HepG2 (cell line): Measurements from ENCODE around the gene BMF. TPM values are rescaled to one million over a fixed set of nuclear protein-coding genes. Genes with fewer than 3 reads are reported as not detected.
"Not testable (repeated sequence)": the region's sequence is repeated elsewhere in the genome, so short reads cannot be mapped to it uniquely, and the experiment has no call there.

Experiments
- ATAC-seq: fragments of 200-7000 bp; cut with Tn5 transposase; 3 replicates; pipeline ENCODE4 v1.9.1; 2020; ENCODE audit warnings: mild to moderate bottlenecking, moderate library complexity
- BruUV-seq: library from RNA; stranded (reverse); fragments of 400-500 nt; replicated peaks from 2 replicates; lab custom pipeline; 2021; lab: Mats Ljungman, UMichigan
- CTCF ChIA-PET: fragments of 300-600 bp; formaldehyde crosslinking; extraction: SDS; loops from one replicate; lab custom pipeline; 2021; ENCODE audit warnings: low total read pairs, inconsistent platforms, low intra/inter-chr PET ratio; lab: Yijun Ruan, JAX
- POLR2A ChIA-PET: fragments of 350-600 bp; sonication (Branson Sonifier 250); formaldehyde crosslinking; loops from one replicate; lab custom pipeline; 2020; ENCODE audit warnings: antibody characterized with exemption, inconsistent platforms; lab: Yijun Ruan, JAX
- DNase-seq: peaks from one replicate; pipeline ENCODE4 v3.0.0-alpha.2; 2015; ENCODE audit warnings: low spot score
- FAIRE-seq: peaks from 3 replicates; lab custom pipeline; 2011; peaks lifted over from hg19 to GRCh38; lab: Jason Lieb, UNC
- H2AFZ ChIP-seq: one replicate; pipeline ENCODE4 v1.6.1; 2011; ENCODE audit warnings: low read length, inconsistent platforms
- H3K27ac ChIP-seq: fragments of 300-600 bp; 3 replicates; pipeline ENCODE4 v1.8.0; 2011; ENCODE audit warnings: mixed run types, mild to moderate bottlenecking, mixed read lengths, low read length, inconsistent platforms; ENCODE audit not compliant: insufficient read depth; ENCODE audit errors: extremely low read length
- H3K27me3 ChIP-seq, 2 experiments: fragments of 200-600 bp in 1 of 2; 2 replicates in 1 of 2; 3 replicates in 1 of 2; pipeline versions ENCODE4 v1.6.0 to v1.8.0; 2011; ENCODE audit warnings: low read length in 2 of 2, mild to moderate bottlenecking in 2 of 2, moderate library complexity in 2 of 2, inconsistent platforms in 1 of 2; ENCODE audit not compliant: insufficient read depth in 2 of 2, control insufficient read depth in 1 of 2
- H3K36me3 ChIP-seq, 2 experiments: fragments of 200-600 bp in 1 of 2; replicated peaks in 1 of 2; 2 replicates in 1 of 2; 3 replicates in 1 of 2; pipeline versions ENCODE4 v1.5.1 to v1.8.0; 2011; ENCODE audit warnings: low read length in 2 of 2, inconsistent platforms in 1 of 2; ENCODE audit not compliant: insufficient read depth in 2 of 2, control insufficient read depth in 1 of 2
- H3K4me1 ChIP-seq: 2 replicates; pipeline ENCODE4 v1.5.1; 2012; ENCODE audit warnings: low read length, inconsistent platforms; ENCODE audit not compliant: insufficient read depth
- H3K4me2 ChIP-seq: 2 replicates; pipeline ENCODE4 v1.6.0; 2011; ENCODE audit warnings: low read depth, low read length, inconsistent platforms
- H3K4me3 ChIP-seq, 3 experiments: fragments of 200-600 bp in 1 of 3; sonication (generic), shearing (Covaris generic) in 1 of 3; replicated peaks in 1 of 3; 2 replicates each; pipeline ENCODE4 v1.5.1; 2011 to 2016; ENCODE audit warnings: low read length in 3 of 3, inconsistent platforms in 2 of 3, low read depth in 2 of 3, mild to moderate bottlenecking in 2 of 3, control low read depth in 1 of 3, mixed read lengths in 1 of 3; ENCODE audit not compliant: insufficient read depth in 1 of 3
- H3K79me2 ChIP-seq: one replicate; pipeline ENCODE4 v1.6.1; 2011; ENCODE audit warnings: low read length, inconsistent platforms; ENCODE audit not compliant: insufficient read depth
- H3K9ac ChIP-seq: 2 replicates; pipeline ENCODE4 v1.6.0; 2011; ENCODE audit warnings: mild to moderate bottlenecking, low read depth, low read length, inconsistent platforms; ENCODE audit not compliant: insufficient read depth
- H3K9me3 ChIP-seq: 2 replicates; pipeline ENCODE4 v1.5.1; 2012; ENCODE audit warnings: mild to moderate bottlenecking, low read length
- H4K20me1 ChIP-seq: 2 replicates; pipeline ENCODE4 v1.6.0; 2011; ENCODE audit warnings: inconsistent platforms, mild to moderate bottlenecking, low read length, moderate library complexity; ENCODE audit not compliant: insufficient read depth
- DPF2 ChIP-seq: sonication (generic); formaldehyde crosslinking; IDR thresholded peaks from 2 replicates; pipeline ENCODE4 v1.4.0; 2020; ENCODE audit warnings: mild to moderate bottlenecking, low read depth, missing genetic modification reagents, borderline replicate concordance
- GABPB1 ChIP-seq: IDR thresholded peaks from 2 replicates; pipeline ENCODE4 v1.6.1; 2016; ENCODE audit warnings: mild to moderate bottlenecking, missing genetic modification reagents, moderate library complexity, missing compliant biosample characterization
- THAP11 ChIP-seq: IDR thresholded peaks from 2 replicates; pipeline ENCODE4 v1.6.1; 2016; ENCODE audit warnings: missing biosample characterization, missing genetic modification reagents
- ZNF234 ChIP-seq: sonication (generic); formaldehyde crosslinking; conservative IDR thresholded peaks from 2 replicates; pipeline ENCODE4 v1.5.1; 2020; ENCODE audit warnings: mild to moderate bottlenecking, missing genetic modification reagents
- ZNF326 ChIP-seq: sonication (generic); formaldehyde crosslinking; IDR thresholded peaks from 2 replicates; pipeline ENCODE4 v1.4.0; 2020; ENCODE audit warnings: missing genetic modification reagents, borderline replicate concordance
- WGBS: methylation state at CpG from one replicate; pipeline ENCODE4 v1.1.6; 2017; ENCODE audit warnings: low lambda C conversion rate; 5-methylcytosine and 5-hydroxymethylcytosine counted together
- in situ Hi-C: cut with HindIII; loops from 2 replicates; pipeline ENCODE4 v1.10.0; 2017; ENCODE audit warnings: low pct_unique_long_range_greater_than_20kb; ENCODE audit not compliant: extremely low pct_ligation_motif_present
- intact Hi-C: fragments of 100-400 bp; cut with micrococcal nuclease; formaldehyde crosslinking; loops from one replicate; pipeline ENCODE4 v1.10.0; 2022; ENCODE audit not compliant: unreplicated experiment
- polyA plus RNA-seq, 8 experiments: library from polyadenylated mRNA; depleted of rRNA in 3 of 8; stranded (reverse) in 7 of 8; unstranded in 1 of 8; fragments of >200 nt; fragmentation: Illumina TruSeq in 4 of 8; extraction: Trizol in 4 of 8; gene quantifications; 2 replicates each; pipeline versions ENCODE4 v1.2.1 to v1.2.3, GENCODE V29; 2011 to 2016; ENCODE audit warnings: low read depth in 4 of 8, missing spikeins in 1 of 8, mixed read lengths in 1 of 8; ENCODE audit not compliant: insufficient read depth in 1 of 8
- total RNA-seq, 5 experiments: library from RNA; depleted of rRNA; stranded (reverse); fragments of >200 nt; fragmentation: Illumina TruSeq; extraction: Trizol; gene quantifications; 2 replicates each; pipeline ENCODE4 v1.2.3, GENCODE V29; 2016; ENCODE audit warnings: low read depth in 1 of 5
- TF ChIP-seq, protein P1 (sequence below): sonication (generic); formaldehyde crosslinking; IDR thresholded peaks from 2 replicates; pipeline ENCODE4 v1.5.0; 2020; ENCODE audit warnings: missing genetic modification reagents
- TF ChIP-seq, protein P2 (sequence below): IDR thresholded peaks from 2 replicates; pipeline ENCODE4 v1.6.1; 2016; ENCODE audit warnings: control low read depth

The BMF gene
- total and polyA plus RNA-seq, 2 of the 13 experiments (the other 11 are each of a cell fraction or from before 2014, with no cell fraction given): 8.7 to 15.9 TPM

- TF ChIP-seq, protein P1, sequence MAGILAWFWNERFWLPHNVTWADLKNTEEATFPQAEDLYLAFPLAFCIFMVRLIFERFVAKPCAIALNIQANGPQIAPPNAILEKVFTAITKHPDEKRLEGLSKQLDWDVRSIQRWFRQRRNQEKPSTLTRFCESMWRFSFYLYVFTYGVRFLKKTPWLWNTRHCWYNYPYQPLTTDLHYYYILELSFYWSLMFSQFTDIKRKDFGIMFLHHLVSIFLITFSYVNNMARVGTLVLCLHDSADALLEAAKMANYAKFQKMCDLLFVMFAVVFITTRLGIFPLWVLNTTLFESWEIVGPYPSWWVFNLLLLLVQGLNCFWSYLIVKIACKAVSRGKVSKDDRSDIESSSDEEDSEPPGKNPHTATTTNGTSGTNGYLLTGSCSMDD: no peak
- no peak for TF ChIP-seq ZNF326
- no peak for TF ChIP-seq GABPB1 (CRISPR knock-in tag)
- TF ChIP-seq DPF2 (CRISPR knock-in tag): no peak
- no peak for TF ChIP-seq ZNF234 (CRISPR knock-in tag)
Observed at GRCh38 chr15:40137303-40138200, 28.9 kb upstream of the BMF start (continued).

- CTCF ChIA-PET: no interaction called here
Observed at GRCh38 chr15:40136470-40137302, 28.0 kb upstream of the BMF start.

GRCh38 chr15:40135846-40136450 is 27.3 kb upstream of the BMF start:
- DNase-seq, H2AFZ ChIP-seq, intact Hi-C loops, POLR2A ChIA-PET, BruUV-seq, H3K9ac ChIP-seq, FAIRE-seq, H3K4me2 ChIP-seq, H3K9me3 ChIP-seq, H3K27me3 ChIP-seq, H3K4me3 ChIP-seq, in situ Hi-C loops, H3K27ac ChIP-seq, H3K36me3 ChIP-seq, H4K20me1 ChIP-seq, ATAC-seq, CTCF ChIA-PET, H3K79me2 ChIP-seq: not testable (repeated sequence)
- WGBS: 8% methylated on average over 1 of the region's 1 CpG
- H3K4me1 ChIP-seq: peaks cover 16% of the 10 kb centered on the region

More at GRCh38 chr15:40136470-40137302, 28.0 kb upstream of the BMF start:
- no peak overlapping the region for H3K27ac ChIP-seq
- H3K9me3 ChIP-seq: no peaks in the 10 kb centered on the region
- DNase-seq (no peak), ATAC-seq (peak; percentile 78), FAIRE-seq (no peak)
- no peak overlapping the region for H3K4me3 ChIP-seq
- 0 out of 2 replicates have a peak overlapping the region, but pooled peaks have one; percentile 13 for H3K4me2 ChIP-seq
- peaks cover 16% of the 10 kb centered on the region for H3K4me1 ChIP-seq
- H2AFZ ChIP-seq: no peak overlapping the region
- intact Hi-C loops (no loop called here), in situ Hi-C loops (no loop called here)
- no peaks in the 10 kb centered on the region for H4K20me1 ChIP-seq
- BruUV-seq: no TSS peak
- no peak for TF ChIP-seq THAP11 (CRISPR knock-in tag)
- TF ChIP-seq, protein P2, sequence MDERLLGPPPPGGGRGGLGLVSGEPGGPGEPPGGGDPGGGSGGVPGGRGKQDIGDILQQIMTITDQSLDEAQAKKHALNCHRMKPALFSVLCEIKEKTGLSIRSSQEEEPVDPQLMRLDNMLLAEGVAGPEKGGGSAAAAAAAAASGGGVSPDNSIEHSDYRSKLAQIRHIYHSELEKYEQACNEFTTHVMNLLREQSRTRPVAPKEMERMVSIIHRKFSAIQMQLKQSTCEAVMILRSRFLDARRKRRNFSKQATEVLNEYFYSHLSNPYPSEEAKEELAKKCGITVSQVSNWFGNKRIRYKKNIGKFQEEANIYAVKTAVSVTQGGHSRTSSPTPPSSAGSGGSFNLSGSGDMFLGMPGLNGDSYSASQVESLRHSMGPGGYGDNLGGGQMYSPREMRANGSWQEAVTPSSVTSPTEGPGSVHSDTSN: peak; percentile 50; the same call in 1 of the 2 replicates
- WGBS: 21% methylated on average over 5 of the region's 6 CpGs
- no peaks in the 10 kb centered on the region for H3K36me3 ChIP-seq
- no peak overlapping the region for H3K9ac ChIP-seq
- POLR2A ChIA-PET: no interaction called here
- H3K27me3 ChIP-seq: no peaks in the 10 kb centered on the region; a peak in 1 of 5 replicates
- H3K79me2 ChIP-seq: no peaks in the 10 kb centered on the region
